ENCODE measurements around the gene BHLHA15. TPM values are rescaled to one million over a fixed set of nuclear protein-coding genes. Genes with fewer than 3 reads are reported as not detected.

Gene BHLHA15
- total RNA-seq, 1 experiment from 2014 or later = 2.8 TPM

GRCh38 chr7:98252425-98253054 lies 41.3 kb downstream of the BHLHA15 start (continued):
- TF ChIP-seq CREM (CRISPR knock-in tag; IDR thresholded peaks at IDR 0.05) (no peak), FOXJ3 (CRISPR knock-in tag; IDR thresholded peaks at IDR 0.05; ENCODE audit: borderline replicate concordance) (no peak), E2F1 (CRISPR knock-in tag; IDR thresholded peaks at IDR 0.05) (0 out of 2 replicates have a peak, but pooled peaks have one; percentile 60), MXD4 (CRISPR knock-in tag; IDR thresholded peaks at IDR 0.05; ENCODE audit: borderline replicate concordance) (no peak), IRF2 (CRISPR knock-in tag; IDR thresholded peaks at IDR 0.05; ENCODE audit: borderline replicate concordance, low read depth) (no peak), GRHL2 (CRISPR knock-in tag; IDR thresholded peaks at IDR 0.05; ENCODE audit: insufficient replicate concordance, severe bottlenecking) (no peak), FOXP1 (CRISPR knock-in tag; IDR thresholded peaks at IDR 0.05; ENCODE audit: borderline replicate concordance) (peak; percentile 0; the same call in 1 of the 2 replicates), JUN (CRISPR knock-in tag; IDR thresholded peaks at IDR 0.05) (no peak), HMGA2 (CRISPR knock-in tag; IDR thresholded peaks at IDR 0.05) (no peak), SP1 (CRISPR knock-in tag; conservative IDR thresholded peaks at IDR 0.05) (no peak), KAT7 (CRISPR knock-in tag; IDR thresholded peaks at IDR 0.05; ENCODE audit: borderline replicate concordance) (no peak), ETV6 (CRISPR knock-in tag; IDR thresholded peaks at IDR 0.05) (0 out of 2 replicates have a peak, but pooled peaks have one; percentile 7), PRDM15 (CRISPR knock-in tag; IDR thresholded peaks at IDR 0.05) (no peak), ELF4 (CRISPR knock-in tag; IDR thresholded peaks at IDR 0.05; ENCODE audit: low read depth) (no peak), OVOL2 (CRISPR knock-in tag; IDR thresholded peaks at IDR 0.05; ENCODE audit: borderline replicate concordance) (no peak), NFATC4 (CRISPR knock-in tag; IDR thresholded peaks at IDR 0.05) (no peak)
- TF ChIP-seq, protein P1, sequence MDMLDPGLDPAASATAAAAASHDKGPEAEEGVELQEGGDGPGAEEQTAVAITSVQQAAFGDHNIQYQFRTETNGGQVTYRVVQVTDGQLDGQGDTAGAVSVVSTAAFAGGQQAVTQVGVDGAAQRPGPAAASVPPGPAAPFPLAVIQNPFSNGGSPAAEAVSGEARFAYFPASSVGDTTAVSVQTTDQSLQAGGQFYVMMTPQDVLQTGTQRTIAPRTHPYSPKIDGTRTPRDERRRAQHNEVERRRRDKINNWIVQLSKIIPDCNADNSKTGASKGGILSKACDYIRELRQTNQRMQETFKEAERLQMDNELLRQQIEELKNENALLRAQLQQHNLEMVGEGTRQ (CRISPR knock-in tag; IDR thresholded peaks at IDR 0.05) = no peak
- TF ChIP-seq, protein P2, sequence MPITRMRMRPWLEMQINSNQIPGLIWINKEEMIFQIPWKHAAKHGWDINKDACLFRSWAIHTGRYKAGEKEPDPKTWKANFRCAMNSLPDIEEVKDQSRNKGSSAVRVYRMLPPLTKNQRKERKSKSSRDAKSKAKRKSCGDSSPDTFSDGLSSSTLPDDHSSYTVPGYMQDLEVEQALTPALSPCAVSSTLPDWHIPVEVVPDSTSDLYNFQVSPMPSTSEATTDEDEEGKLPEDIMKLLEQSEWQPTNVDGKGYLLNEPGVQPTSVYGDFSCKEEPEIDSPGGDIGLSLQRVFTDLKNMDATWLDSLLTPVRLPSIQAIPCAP (CRISPR knock-in tag; IDR thresholded peaks at IDR 0.05) = no peak
- TF ChIP-seq, protein P3, sequence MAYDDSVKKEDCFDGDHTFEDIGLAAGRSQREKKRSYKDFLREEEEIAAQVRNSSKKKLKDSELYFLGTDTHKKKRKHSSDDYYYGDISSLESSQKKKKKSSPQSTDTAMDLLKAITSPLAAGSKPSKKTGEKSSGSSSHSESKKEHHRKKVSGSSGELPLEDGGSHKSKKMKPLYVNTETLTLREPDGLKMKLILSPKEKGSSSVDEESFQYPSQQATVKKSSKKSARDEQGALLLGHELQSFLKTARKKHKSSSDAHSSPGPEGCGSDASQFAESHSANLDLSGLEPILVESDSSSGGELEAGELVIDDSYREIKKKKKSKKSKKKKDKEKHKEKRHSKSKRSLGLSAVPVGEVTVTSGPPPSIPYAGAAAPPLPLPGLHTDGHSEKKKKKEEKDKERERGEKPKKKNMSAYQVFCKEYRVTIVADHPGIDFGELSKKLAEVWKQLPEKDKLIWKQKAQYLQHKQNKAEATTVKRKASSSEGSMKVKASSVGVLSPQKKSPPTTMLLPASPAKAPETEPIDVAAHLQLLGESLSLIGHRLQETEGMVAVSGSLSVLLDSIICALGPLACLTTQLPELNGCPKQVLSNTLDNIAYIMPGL (CRISPR knock-in tag; IDR thresholded peaks at IDR 0.05) = no peak
- TF ChIP-seq, protein P4, sequence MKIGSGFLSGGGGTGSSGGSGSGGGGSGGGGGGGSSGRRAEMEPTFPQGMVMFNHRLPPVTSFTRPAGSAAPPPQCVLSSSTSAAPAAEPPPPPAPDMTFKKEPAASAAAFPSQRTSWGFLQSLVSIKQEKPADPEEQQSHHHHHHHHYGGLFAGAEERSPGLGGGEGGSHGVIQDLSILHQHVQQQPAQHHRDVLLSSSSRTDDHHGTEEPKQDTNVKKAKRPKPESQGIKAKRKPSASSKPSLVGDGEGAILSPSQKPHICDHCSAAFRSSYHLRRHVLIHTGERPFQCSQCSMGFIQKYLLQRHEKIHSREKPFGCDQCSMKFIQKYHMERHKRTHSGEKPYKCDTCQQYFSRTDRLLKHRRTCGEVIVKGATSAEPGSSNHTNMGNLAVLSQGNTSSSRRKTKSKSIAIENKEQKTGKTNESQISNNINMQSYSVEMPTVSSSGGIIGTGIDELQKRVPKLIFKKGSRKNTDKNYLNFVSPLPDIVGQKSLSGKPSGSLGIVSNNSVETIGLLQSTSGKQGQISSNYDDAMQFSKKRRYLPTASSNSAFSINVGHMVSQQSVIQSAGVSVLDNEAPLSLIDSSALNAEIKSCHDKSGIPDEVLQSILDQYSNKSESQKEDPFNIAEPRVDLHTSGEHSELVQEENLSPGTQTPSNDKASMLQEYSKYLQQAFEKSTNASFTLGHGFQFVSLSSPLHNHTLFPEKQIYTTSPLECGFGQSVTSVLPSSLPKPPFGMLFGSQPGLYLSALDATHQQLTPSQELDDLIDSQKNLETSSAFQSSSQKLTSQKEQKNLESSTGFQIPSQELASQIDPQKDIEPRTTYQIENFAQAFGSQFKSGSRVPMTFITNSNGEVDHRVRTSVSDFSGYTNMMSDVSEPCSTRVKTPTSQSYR (CRISPR knock-in tag; IDR thresholded peaks at IDR 0.05) = no peak
- TF ChIP-seq, protein P5, sequence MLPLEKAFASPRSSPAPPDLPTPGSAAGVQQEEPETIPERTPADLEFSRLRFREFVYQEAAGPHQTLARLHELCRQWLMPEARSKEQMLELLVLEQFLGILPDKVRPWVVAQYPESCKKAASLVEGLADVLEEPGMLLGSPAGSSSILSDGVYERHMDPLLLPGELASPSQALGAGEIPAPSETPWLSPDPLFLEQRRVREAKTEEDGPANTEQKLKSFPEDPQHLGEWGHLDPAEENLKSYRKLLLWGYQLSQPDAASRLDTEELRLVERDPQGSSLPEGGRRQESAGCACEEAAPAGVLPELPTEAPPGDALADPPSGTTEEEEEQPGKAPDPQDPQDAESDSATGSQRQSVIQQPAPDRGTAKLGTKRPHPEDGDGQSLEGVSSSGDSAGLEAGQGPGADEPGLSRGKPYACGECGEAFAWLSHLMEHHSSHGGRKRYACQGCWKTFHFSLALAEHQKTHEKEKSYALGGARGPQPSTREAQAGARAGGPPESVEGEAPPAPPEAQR (CRISPR knock-in tag; IDR thresholded peaks at IDR 0.05) = no peak
- TF ChIP-seq, protein P6, sequence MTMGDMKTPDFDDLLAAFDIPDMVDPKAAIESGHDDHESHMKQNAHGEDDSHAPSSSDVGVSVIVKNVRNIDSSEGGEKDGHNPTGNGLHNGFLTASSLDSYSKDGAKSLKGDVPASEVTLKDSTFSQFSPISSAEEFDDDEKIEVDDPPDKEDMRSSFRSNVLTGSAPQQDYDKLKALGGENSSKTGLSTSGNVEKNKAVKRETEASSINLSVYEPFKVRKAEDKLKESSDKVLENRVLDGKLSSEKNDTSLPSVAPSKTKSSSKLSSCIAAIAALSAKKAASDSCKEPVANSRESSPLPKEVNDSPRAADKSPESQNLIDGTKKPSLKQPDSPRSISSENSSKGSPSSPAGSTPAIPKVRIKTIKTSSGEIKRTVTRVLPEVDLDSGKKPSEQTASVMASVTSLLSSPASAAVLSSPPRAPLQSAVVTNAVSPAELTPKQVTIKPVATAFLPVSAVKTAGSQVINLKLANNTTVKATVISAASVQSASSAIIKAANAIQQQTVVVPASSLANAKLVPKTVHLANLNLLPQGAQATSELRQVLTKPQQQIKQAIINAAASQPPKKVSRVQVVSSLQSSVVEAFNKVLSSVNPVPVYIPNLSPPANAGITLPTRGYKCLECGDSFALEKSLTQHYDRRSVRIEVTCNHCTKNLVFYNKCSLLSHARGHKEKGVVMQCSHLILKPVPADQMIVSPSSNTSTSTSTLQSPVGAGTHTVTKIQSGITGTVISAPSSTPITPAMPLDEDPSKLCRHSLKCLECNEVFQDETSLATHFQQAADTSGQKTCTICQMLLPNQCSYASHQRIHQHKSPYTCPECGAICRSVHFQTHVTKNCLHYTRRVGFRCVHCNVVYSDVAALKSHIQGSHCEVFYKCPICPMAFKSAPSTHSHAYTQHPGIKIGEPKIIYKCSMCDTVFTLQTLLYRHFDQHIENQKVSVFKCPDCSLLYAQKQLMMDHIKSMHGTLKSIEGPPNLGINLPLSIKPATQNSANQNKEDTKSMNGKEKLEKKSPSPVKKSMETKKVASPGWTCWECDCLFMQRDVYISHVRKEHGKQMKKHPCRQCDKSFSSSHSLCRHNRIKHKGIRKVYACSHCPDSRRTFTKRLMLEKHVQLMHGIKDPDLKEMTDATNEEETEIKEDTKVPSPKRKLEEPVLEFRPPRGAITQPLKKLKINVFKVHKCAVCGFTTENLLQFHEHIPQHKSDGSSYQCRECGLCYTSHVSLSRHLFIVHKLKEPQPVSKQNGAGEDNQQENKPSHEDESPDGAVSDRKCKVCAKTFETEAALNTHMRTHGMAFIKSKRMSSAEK (CRISPR knock-in tag; IDR thresholded peaks at IDR 0.05; ENCODE audit: borderline replicate concordance) = no peak

Data from WTC11 (cell line).